Cardiac septum (tissue), 1 donor: ENCODE data around the gene RITA1. TPM values are rescaled to one million over a fixed set of nuclear protein-coding genes. Genes with fewer than 3 reads are reported as not detected.
"Not testable (repeated sequence)": the region's sequence is repeated elsewhere in the genome, so short reads cannot be mapped to it uniquely, and the experiment has no call there.

Source experiments
- DNase-seq: peaks from one replicate; pipeline ENCODE4 v3.0.0-alpha.2; 2020; ENCODE audit warnings: low spot score
- intact Hi-C: fragments of 100-400 bp; cut with DNase I; formaldehyde crosslinking; loops from one replicate; pipeline ENCODE4 v1.14.0; 2022
- long read RNA-seq: library from polyadenylated mRNA; unstranded; transcript quantifications from one replicate; pipeline ENCODE4 v2.0.0, GENCODE V29; 2021
- total RNA-seq: library from RNA; stranded (reverse); fragmentation: NEBNext Ultra II Directional; extraction: Animal tissue kit (Norgen Biotek cat#: 25700); gene quantifications from one replicate; pipeline ENCODE4 v1.2.1, GENCODE V29; 2021
- donor health status: DM: no; HTN: no; CAD: no.

Gene RITA1
- 11.0 TPM for total RNA-seq
- long read RNA-seq, transcript RITA1-201 (4 exons, 2,053 nt) = major isoform, 23 of 35 reads
- long read RNA-seq, transcript RITA1-203 (3 exons, 1,898 nt) = minor isoform, 7 of 35 reads
- long read RNA-seq, partial matches to known transcripts = 3 of 35 reads
- long read RNA-seq, other reads (novel, unspliced or antisense) = 1 of 35 reads

DNA sequence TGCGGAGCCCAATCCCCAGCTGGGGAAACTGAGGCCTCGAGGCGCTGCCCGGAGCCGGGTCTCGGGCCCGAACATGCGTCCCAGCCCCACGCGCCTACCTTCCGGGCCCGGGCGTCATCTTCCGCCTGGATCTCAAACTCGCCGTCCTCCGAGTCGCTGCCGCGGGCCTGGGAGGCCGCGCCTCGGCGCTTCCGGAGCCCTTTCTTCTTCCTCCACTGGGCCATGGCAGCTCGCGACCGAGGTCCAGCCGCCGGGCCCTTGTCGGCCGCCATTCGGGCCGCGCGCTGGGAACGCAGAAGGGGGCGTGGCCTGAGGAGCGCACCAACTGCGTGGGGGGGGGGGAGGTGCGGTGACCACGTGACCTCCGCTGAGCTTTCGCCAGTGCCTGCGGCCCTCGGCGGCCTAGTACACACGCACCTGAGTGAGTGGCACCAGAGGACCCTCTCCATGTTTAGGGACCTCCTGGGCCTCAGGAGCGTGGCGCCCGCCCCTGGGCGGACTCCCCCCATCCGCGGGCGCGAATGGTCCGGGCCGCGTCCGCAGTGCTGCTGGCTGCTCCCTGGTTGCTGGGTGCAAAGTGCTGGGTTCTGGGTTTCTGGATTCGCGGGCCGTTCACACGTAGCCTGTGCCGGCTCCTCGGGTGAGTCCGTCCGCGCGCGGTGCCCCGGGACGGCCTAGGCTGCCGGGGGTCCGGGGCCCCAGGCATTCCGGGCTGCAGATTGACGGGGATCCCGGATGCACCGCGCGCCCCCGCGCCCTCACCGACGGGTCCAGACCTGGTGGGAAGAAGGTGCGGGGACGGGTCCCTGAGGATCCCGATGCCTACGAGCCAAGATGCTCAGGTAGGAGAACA, at the start of gene RITA1, which contains the start of gene DDX54:
TSS of gene RITA1 (plus strand) at position 542 of the 853 bp plus-strand sequence. CDS start 1,026 bp downstream, outside the sequence.
TSS of gene DDX54 (minus strand) at position 299 of the 853 bp plus-strand sequence. CDS start at position 272, 27 bp downstream.
- intact Hi-C loops = loop anchor here (5.0 kb wide), 1 partner anchor 172 kb away; the partner anchor contains the start of gene PLBD2
- peak; percentile 92 for DNase-seq

DNA sequence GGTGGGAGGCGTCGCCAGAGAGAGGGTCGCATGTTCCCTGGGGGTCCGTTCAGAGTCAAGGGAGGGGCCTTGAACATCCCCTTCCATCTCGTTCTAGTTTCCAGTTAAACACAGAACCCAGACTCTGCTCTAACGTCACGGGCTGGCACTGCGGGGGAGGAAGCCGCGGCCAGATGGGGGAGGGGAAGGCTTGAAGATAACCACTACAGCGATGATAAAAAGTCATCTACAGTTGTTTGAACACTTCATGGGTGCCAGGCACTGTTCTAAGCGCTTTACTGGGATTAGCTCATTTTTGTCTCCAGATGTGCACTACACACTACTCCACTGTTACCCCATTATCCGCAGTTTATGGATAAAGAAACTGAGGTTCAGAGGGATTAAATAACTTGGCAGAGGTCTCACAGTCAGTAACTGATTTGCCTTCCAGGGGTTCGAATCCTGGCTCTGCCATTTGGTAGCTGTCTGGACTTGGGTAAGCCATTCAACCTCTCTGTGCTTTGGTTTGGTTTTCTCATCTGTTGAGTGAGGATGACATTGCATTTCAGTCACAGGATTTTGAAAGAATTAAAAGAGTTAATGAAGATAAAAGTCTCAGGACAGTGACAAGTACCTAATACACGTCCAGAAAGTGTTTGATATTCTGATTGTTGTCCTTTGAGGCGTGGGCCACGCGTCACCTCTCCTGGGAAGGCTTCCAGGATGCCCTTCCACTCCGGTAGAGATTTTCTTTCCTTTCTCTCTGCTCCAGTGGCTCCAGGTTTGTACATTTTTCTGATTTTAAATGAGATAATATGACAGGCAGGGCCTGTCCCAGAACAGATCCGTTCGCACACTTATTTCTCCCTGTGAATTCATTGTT, 49.2 kb upstream of the RITA1 start:
- DNase-seq = no peak
- intact Hi-C loops = no loop called here

DNA sequence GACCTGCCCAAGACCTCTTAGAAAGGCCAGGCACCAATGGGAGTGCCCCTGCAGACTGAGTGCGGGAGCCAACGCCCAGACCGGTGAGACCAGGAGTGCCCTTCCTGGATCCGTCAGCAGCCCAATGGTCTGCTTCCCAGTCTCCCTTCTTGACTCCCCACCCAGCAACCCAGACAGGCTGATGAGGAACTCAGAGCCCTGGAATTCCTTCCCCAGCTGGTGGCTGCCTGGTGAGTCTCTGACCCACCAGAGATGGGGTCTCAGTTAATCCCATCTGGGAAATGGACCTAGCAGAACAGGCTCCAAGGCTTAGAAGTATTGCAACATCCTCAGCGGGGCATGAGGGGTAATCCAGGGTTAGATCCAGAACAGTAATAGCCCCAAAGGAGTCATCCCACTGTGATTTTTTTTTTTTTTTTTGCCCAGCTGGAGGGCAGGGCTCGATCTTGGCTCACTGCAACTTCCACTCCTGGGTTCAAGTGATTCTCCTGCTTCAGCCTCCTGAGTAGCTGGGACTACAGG, 48.5 kb upstream of the RITA1 start:
- no peak for DNase-seq
- intact Hi-C loops = no loop called here

GRCh38 chr12:113137861-113138783, 47.4 kb upstream of the RITA1 start:
- intact Hi-C loops = no loop called here
- no peak for DNase-seq

DNA sequence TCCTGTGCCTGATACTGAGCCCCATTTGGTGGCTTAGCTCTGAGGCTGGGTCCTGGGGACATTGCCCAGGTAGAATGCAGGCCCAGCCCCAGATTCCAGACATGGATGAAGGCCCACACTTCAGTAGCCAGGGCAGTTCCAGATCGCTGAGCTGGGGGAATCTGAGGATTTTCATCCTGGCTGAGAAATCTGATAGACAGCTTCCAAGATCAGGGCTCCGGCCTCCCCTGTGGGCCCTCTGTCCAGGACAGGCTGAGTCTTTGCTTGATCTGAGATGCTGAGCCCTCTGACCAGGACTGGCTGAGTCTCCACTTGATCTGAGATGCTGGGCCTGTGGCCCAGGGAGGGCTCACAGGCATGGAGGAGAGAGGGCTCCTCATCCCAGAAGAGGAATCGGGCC, 46.7 kb upstream of the RITA1 start:
- DNase-seq = no peak
- intact Hi-C loops = no loop called here

- intact Hi-C loops = no loop called here
- no peak for DNase-seq
Observed at GRCh38 chr12:113140706-113141105, 44.8 kb upstream of the RITA1 start.

DNA sequence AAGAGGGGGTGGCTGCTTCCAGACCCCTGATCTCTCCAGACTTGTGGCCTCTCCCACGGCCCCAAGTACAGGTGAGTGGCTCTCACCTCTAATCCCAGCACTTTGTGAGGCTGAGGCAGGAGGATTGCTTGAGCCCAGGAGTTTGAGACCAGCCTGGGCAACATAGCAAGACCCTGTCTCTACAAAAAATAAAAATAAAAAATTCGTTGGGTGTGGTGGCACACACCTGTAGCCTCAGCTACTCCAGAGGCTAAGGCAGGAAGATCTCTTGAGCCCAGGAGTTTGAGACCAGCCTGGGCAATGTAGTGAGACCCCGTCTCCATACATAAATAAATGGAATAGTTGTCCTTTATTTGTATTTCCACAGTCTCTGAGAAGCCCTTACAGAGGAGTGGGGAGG, 43.8 kb upstream of the RITA1 start:
- DNase-seq, intact Hi-C loops: not testable (repeated sequence)

DNA sequence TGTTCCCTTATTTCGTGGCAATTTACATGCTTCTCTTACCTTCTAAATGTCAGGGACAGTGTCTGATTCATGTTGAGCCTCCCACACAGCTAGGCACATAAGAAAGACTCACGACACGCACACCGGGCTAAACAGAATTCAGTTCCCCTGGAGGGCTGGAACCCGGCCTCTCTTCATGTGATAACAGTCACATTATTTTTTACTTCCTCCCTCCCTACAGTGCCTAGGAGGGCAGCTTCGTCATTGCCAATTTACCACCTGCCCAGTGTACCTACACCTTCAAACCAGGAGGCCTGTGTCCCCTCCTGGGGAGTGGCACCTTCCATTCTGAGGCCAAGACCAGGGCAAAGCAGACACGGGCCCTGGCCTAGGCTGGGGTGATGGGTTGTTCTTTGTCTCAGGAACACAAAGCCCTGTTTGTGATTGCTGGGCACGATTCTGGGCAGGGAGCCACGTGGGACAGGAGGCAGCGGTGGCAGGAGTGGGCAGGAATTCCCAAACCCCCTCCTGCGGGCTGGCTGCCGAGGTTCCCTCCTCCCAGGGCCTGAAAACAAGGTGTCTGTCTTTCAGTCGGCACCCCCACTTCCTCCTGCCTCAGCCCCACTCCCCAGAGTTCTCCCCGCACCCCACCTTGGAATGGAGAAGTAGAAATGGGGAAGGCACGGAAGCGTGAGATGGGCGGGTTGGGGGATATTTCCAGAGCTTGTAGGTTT, 43.2 kb upstream of the RITA1 start:
- intact Hi-C loops = no loop called here
- DNase-seq = no peak

DNA sequence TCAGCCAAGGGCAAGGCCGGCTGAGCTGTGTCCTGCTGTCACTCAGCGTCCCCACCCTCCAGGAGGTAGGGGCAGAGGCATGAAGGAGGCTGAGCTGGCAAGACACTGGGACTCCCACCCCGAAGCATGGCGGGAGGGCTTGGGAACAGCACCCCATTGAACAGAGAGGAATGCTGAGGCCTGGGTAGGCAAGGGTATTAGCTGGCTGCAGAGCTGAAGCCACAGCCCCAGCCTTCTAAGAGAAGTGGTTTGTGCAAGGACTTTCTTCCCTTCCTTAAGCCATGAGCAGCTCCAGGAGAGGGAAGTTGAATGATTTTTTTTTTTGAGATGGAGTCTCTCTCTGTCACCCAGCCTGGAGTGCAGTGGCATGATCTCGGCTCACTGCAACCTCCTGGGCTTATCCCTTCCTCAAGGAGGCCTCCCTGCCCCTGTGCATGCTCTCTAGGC, 42.6 kb upstream of the RITA1 start:
- intact Hi-C loops = no loop called here

DNA sequence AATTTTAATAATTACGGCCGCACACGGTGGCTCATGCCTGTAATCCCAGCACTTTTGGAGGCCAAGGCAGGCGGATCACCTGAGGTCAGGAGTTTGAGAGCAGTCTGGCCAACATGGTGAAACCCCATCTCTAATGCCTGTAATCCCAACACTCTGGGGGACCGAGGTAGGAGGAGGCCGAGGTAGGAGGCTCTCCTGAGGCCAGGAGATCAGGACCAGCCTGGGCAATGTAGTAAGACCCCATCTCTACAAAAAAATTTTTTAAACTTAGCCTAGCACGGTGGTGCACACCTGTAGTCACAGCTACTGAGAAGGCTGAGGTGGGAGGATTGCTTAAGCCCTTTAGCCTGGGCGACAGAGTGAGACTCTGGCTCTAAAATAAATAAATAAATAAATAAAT, 41.6 kb upstream of the RITA1 start:
- no peak for DNase-seq
- intact Hi-C loops = no loop called here

More for the DNA sequence above, 42.6 kb upstream of the RITA1 start:
- DNase-seq = no peak

DNA sequence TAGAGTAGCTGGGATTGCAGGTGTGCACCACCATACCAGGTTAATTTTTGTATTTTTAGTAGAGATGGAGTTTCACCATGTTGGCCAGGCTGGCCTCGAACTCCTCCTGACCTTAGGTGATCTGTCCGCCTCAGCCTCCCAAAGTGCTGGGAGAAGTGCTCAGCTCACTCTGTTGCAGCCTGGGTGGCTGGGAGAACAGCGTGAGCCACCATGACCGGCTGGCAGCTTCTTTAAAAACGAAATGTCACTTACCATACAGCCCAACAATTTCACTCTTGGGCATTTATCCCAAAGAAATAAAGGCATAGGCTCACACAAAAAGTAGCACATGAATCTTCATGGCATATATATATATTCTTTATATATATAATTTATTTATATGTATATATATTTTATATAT, 40.7 kb upstream of the RITA1 start:
- intact Hi-C loops = no loop called here
- DNase-seq = no peak

DNA sequence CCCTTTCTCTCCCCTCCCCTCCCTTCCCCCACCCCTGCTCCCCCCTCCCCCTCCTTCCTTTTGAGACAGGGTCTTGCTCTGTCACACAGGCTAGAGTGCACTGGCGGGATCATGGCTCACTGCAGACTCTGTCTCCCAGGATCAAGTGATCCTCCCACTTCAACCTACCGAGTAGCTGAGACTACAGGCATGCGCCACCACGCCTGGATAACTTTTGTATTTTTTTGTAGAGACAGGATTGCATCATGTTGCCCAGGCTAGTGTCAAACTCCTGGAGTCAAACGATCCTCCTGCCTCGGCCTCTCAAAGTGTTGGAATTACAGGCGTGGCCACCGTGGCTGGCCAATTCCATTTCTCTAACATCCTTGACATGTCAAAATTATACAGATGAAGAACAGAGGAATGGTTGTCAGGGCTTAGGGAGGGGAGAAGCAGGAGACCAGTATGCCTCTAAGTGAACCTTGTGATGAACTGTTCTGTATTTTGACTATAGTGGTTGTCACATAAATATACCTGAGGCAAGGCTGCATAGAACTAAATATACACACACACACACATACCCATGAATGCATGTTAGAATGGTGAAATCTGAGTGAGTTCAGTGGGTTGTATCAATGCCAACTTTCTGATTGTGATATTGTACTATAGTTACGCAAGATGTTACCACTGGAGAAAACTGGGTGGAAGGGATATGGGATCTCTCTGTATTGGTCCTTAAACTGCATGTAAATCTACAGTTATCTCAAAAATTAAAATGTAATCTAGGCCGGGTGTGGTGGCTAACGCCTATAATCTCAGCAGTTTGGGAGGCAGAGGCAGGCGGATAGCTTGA, 39.6 kb upstream of the RITA1 start:
- intact Hi-C loops = no loop called here
- DNase-seq = no peak

DNA sequence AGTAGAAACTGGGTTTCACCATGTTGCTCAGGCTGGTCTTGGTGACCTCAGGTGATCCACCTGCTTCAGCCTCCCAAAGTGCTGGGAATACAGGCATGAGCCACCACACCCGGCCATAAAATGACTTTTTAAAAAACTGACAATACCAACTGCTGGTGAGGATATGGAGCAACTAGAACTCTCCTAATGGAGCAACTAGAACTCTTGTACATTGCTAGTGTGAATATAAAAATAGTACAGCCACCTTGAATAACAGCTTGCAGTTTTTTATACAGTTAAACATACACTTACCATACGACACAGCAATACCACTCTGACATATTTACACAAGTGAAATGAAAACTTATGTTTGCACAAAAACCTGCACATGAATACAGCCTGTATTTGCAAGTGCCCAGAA, 38.5 kb upstream of the RITA1 start:
- intact Hi-C loops = no loop called here
- DNase-seq = no peak

DNA sequence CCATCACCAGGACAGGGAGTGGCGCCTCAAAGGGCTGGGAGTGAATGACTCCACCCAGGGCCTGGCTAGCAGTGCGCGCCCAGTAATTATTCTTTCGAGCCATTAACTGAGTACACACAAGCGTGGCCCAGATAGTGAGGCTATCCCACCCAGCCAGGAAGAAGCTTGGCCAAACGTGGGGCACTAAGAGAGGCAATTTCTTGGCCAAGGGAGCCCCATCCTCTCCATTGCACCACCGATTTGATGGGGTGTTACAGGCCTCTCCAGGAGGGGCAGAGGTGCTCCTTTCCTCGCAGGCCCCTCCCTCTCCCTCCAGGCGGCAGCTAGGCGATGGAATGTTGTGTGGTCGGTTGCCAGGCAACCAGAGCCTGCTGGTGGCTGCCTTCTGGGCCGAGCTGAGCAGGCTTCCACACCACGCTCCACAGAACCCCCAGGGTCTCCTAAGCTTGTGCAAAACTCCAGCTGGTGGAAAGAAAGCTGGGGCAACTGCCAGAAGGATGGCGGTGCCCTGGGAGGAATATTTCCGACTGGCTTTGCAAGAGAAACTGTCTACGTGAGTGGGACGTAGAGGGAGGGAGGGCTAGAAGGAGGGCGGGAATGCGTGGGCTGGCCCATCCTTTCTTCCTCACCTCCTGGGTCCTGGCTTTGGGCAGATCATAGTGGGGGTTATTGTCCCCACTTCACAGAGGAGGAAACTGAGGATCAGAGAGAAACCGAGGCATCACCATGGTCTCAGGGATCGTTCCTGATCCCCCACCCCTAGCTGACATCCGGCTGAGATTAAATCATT, 36.0 kb upstream of the RITA1 start, which contains the start of gene CFAP73:
TSS of gene CFAP73 (plus strand) at position 364 of the 790 bp plus-strand sequence. CDS start at position 498, 134 bp downstream.
- intact Hi-C loops = no loop called here
- DNase-seq = no peak

DNA sequence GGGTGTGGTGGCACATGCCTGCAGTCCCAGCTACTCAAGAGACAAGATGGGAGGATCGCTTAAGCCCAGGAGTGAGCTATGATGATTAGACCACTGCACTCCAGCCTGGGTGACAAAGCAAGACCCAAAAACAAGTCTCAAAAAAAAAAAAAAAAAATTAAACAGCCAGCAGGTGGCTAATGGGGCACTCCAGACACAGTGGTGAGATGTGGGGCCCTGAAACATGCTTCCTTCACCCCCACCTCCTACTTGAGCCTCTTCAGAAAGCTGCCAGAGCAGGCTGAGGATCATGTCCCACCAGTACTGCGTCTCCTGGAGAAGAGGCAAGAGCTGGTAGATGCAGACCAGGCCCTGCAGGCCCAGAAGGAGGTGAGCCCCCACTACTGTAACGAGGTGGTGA, 33.9 kb upstream of the RITA1 start:
- no peak for DNase-seq
- intact Hi-C loops = loop anchor here (2.0 kb wide), 1 partner anchor 103 kb away; no protein-coding TSS in a partner anchor

DNA sequence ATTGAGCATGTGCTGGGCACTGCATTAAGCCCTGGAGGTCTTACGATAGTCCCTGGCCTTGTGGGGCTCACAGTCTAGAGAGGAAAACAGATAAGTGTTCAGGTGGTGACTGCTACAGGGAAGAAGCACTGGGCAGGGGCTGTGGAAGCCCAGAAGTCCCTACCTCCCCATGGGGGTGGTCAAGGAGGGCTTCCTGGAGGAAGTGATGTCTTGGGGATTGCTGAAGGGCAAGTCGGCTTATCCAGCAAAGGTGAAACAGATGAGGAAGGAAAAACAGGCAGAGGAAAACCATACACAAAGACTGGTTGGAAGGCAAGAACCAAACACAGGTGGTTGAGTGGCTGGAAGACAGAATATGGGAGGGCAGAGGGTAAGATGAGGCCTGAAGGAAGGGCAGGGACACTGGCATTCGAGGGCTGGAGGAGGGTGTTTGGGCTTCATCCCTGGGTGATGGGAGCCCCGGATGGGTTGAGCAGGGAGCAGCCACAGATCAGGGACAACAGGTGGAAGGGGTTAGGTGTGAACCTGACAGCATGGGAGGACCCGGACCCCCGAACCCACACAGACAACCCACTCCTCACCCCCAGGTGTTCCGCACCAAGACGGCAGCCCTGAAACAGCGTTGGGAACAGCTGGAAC, 33.2 kb upstream of the RITA1 start:
- no peak for DNase-seq
- intact Hi-C loops = loop anchor here (2.0 kb wide), 1 partner anchor 104 kb away; no protein-coding TSS in a partner anchor
